Thyroid gland (tissue), 4 donors: ENCODE results near the gene GATC.

ENCODE experiments used
- CTCF ChIP-seq, 6 experiments: fragments of 200-600 bp in 3 of 6; fragments of 450-650 bp in 3 of 6; sonication (generic) in 3 of 6; IDR thresholded peaks; one replicate each; pipeline ENCODE4 v1.5.1; 2016 to 2019; ENCODE audit warnings: antibody characterized with exemption in 6 of 6, mild to moderate bottlenecking in 2 of 6, inconsistent platforms in 1 of 6, moderate library complexity in 1 of 6
- POLR2A ChIP-seq, 2 donors: fragments of 450-650 bp; IDR thresholded peaks; one replicate each; pipeline ENCODE4 v1.6.1; 2017; ENCODE audit warnings: antibody characterized with exemption in 2 of 2, mild to moderate bottlenecking in 2 of 2, moderate library complexity in 1 of 2

- TF ChIP-seq CTCF (IDR thresholded peaks at IDR 0.05) (no peak), POLR2A (IDR thresholded peaks at IDR 0.05) (no peak)
Observed at GRCh38 chr12:120465756-120466155, 19.5 kb downstream of the GATC start.
